ENCODE data around the gene PPP1R13L. TPM values are rescaled to one million over a fixed set of nuclear protein-coding genes. Genes with fewer than 3 reads are reported as not detected.

PPP1R13L gene
- total and polyA plus RNA-seq, 2 of the 8 experiments (the other 6 are each of a cell fraction or from before 2014, with no cell fraction given), result 9.1 to 15.3 TPM

DNA sequence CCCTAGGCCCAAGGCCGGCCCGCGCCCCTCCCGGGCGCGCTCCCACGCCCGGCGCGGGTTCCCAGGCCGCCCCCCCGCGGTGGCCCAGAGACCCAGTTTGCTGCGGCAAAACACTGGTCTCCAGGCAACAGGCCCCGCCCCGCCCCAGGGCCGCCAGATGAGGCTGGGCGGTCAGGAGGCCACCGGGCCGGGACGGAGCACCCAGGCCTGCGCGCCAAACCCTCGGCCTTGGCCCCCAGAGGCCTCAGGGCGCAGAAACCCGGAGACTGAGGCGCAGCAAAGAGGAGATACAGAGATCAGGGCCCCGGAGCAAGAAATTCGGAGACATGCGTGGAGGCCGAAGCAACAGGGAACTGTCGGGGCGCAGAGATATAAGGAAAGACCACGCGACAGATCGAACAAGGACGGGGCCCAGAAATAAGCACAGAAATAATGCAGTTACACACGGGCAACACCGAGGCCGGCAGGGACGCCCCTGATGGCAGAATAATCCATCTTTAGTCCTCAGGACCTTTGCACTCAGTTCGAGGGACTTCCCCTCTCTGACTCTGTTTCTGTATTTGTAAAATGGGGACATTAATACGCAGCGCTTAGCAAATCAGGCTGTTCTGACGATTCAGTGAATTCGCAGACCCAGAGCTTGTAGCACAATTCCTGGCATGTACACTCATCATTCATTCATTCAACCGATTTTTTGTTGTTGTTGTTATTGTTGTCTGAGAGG, 39.6 kb upstream of the PPP1R13L start (continued):
- TF ChIP-seq HDAC2 (IDR thresholded peaks at IDR 0.05; ENCODE audit: borderline replicate concordance in 1 of 2, low read depth in 2 of 2, low read length in 2 of 2) (no peak), CHD1 (IDR thresholded peaks at IDR 0.05; ENCODE audit: low read depth, low read length) (no peak), PHF8 (conservative IDR thresholded peaks at IDR 0.05; ENCODE audit: low read depth, low read length) (peak; percentile 57), SP4 (IDR thresholded peaks at IDR 0.05; ENCODE audit: low read length) (no peak), TAF7 (optimal IDR thresholded peaks at IDR 0.05; ENCODE audit: borderline replicate concordance, low read depth, low read length) (peak; percentile 44), RNF2 (IDR thresholded peaks at IDR 0.05; ENCODE audit: borderline replicate concordance, low read depth, low read length, missing control alignments, poor library complexity, severe bottlenecking) (no peak), BCL11A (IDR thresholded peaks at IDR 0.05; ENCODE audit: low read depth in 2 of 2, low read length in 2 of 2) (no peak), KDM5A (IDR thresholded peaks at IDR 0.05; ENCODE audit: low read length) (no peak), RXRA (IDR thresholded peaks at IDR 0.05; ENCODE audit: insufficient read depth, low read depth, low read length) (no peak), SIX5 (IDR thresholded peaks at IDR 0.05; ENCODE audit: low read depth, low read length) (no peak), CBX8 (IDR thresholded peaks at IDR 0.05; ENCODE audit: borderline replicate concordance, low read depth, low read length) (no peak), CEBPB (IDR thresholded peaks at IDR 0.05; ENCODE audit: low read depth, low read length) (no peak), TBP (IDR thresholded peaks at IDR 0.05; ENCODE audit: low read depth, low read length) (no peak), EGR1 (IDR thresholded peaks at IDR 0.05; ENCODE audit: borderline replicate concordance, low read depth, low read length) (no peak), MAFK (IDR thresholded peaks at IDR 0.05; ENCODE audit: low read depth, low read length) (no peak), CBX5 (IDR thresholded peaks at IDR 0.05; ENCODE audit: low read depth, low read length) (no peak), TAF1 (IDR thresholded peaks at IDR 0.05; ENCODE audit: low read depth, low read length) (peak; percentile 48), HDAC6 (IDR thresholded peaks at IDR 0.05; ENCODE audit: low read depth, low read length) (no peak), SIRT6 (IDR thresholded peaks at IDR 0.05; ENCODE audit: low read length) (no peak), TCF12 (IDR thresholded peaks at IDR 0.05; ENCODE audit: low read depth, low read length) (no peak), SAP30 (IDR thresholded peaks at IDR 0.05; ENCODE audit: insufficient read depth, insufficient replicate concordance, low read length) (no peak), BRCA1 (IDR thresholded peaks at IDR 0.05; ENCODE audit: low read depth, low read length) (no peak)
- TF ChIP-seq, protein P1, sequence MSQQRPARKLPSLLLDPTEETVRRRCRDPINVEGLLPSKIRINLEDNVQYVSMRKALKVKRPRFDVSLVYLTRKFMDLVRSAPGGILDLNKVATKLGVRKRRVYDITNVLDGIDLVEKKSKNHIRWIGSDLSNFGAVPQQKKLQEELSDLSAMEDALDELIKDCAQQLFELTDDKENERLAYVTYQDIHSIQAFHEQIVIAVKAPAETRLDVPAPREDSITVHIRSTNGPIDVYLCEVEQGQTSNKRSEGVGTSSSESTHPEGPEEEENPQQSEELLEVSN (IDR thresholded peaks at IDR 0.05), result no peak; the same call in 1 of the 2 replicates
- TF ChIP-seq, protein P2, sequence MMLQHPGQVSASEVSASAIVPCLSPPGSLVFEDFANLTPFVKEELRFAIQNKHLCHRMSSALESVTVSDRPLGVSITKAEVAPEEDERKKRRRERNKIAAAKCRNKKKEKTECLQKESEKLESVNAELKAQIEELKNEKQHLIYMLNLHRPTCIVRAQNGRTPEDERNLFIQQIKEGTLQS (IDR thresholded peaks at IDR 0.05; ENCODE audit: insufficient read depth, low read depth, low read length), result no peak
